ENCODE measurements around the gene OR52B6.
"Not testable (repeated sequence)": the region's sequence is repeated elsewhere in the genome, so short reads cannot be mapped to it uniquely, and the experiment has no call there.

Gene OR52B6

GRCh38 chr11:5580577-5580976, at the start of gene OR52B6:
Gene OR52B6, plus strand, starts transcription at chr11:5580877. Its CDS starts 0 bp downstream, at chr11:5580877.
- DNase-seq: no peak

DNA sequence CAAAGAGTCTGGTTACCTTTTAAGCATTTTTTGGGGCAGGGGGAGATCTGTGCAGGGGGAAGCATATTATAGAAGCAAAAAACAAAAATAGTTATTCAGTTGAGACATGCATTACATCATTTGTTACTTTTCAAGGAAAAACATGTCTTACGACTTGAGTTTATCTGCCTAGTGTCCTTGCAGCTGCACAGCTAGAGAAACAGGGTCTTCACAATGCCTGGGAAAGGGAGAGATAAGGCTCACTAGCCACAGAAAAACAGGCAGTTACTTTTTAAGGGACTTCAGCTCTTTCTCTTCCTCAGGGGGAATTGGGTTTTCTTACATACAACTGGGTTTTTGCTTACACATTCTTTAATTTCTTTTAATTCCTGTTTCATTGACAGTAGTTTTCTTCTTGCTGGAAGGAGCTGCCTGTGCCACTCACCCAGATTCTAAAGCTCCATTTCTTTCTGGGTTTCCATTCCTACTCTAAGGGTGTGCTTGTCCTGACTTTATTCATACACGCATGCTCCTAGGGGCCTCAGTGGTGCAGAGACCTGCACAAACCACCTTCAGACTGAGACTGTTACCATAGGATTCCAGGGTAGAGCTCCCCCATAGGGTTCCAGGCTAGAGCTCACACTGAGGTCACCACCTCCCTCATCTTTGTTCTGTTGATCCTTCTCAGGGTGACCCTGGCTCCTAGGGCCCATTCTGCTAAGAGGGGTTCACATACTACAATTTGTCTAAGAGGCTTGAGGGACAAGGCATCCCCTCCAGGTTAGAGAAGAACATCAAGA, 49.4 kb upstream of the OR52B6 start:
- DNase-seq: no peak

DNA sequence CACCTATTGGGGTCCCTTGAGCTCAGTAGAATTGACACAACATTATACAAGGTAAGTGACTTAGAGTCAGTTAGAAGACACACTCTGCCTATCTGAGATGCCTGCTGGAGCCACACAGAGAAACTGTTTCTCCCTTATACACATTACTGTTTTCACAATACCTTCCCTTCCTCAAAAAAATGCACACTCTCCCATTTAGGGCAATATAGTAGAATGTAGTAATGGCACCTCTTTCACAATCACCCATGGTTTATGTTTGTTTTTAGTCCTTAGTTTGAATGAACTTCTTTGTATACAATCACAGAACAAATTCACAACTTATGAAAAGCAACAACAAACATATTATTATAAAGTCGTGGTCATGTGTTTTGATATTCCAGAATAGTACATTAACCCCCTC, 46.6 kb upstream of the OR52B6 start:
- DNase-seq: no peak

DNA sequence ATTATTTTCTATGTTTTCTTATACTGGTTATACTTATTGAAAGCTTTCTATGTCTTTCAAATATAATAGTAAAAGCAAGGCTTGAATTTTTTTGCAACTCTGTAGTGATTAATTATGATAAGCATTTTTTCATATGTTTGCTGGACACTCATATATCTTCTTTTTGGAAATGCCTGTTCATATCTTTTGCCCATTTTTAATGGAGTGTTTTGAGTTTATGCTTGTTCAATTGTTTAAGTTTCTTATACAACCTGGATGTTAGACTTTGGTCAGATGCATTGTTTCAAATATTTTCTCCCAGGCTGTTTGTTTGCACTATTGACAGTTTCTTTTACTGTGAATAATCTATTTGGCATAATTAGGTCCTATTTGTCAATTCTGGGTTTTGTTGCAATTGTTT, 44.2 kb upstream of the OR52B6 start:
- DNase-seq: no peak

- DNase-seq: no peak
Observed at GRCh38 chr11:5541427-5541826, 39.2 kb upstream of the OR52B6 start.

DNA sequence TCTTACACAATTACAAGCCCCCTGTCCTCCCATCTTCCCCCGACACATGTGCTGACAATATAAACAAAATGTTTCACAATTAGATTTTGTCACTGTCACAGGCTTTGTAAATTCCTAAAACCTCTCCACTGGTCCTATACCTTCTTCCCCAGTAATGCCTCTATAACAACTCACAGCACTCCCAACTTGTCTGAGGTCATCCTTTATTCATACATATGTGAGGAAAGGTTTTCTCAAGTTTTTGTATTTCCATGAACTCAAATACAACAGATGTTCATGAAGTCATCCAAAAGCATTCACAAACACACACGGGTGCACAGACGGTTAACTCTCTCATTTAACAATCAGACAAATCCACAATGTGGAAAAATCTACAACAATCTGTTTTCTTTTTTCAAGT, 34.2 kb upstream of the OR52B6 start:
- no peak for DNase-seq

DNA sequence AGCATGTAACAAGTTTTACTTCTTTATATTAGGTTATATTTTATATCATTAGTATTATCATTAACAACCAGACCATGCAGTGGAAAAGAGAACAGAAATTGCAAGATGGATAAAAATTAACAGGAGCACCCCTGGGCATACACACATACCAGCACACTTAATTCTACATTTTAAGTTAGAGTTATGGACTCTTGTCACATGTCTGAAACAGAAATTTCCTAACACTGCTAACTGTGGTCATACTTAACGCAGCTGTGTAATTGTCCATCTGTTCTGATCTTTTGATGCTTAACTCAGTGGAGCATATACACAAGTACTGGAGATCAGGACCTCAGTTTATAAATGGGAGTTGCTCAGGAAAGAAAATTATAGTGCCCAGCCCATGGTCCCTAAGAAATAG, 32.7 kb upstream of the OR52B6 start:
- DNase-seq: no peak

- DNase-seq: no peak
Observed at GRCh38 chr11:5548440-5548839, 32.2 kb upstream of the OR52B6 start, which contains the start of gene OR52H1. Gene OR52H1, minus strand, starts transcription at chr11:5548540. Its CDS starts 3,035 bp downstream, at chr11:5545505.

DNA sequence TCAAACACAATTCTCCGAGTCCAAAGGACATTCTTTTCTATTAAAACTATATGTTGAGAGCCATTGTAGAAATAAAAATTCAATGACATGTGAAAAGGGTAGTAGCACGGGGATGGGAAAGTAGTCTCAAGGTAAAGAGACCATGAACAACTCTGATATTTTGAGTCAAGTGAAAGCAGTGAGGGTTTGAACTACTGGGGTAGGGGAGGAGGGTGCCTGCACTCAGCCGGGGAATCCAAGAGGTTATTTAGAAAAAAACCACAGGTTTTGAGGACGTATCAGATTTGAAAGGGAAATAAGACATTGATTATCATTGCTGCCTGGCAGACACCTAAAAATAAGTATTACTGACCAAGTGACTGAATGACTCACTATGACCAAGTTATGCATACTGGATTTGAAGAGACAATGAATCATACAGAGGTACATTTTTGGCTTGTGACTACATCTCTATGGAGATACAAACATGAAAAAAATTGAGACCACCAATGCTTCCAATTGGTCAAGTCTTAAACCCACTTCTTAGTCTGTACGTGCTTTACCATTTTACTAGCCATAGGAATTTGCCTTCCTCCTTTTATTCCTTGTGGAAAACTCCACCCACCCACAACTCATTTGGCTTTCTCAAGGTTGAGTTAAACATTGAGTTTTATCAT, 30.1 kb upstream of the OR52B6 start:
- DNase-seq: no peak

DNA sequence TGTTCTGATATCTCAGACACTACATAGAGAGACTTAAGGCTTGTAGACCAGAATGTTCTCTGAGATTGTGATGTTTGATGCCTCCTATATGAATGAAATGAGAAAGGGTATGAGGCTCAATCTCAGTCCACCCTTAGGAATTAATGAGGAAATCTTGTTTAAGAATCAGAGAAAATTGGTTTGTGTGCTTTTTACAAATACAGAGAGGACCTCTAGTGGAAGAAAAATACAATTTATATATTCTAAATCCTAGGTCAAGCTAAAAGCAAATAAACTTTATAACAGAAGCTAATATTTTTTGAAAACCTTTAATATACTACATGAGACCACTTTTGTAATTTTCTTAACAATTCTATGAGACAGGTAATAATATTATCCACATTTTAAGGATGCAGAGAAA, 27.3 kb upstream of the OR52B6 start:
- no peak for DNase-seq

DNA sequence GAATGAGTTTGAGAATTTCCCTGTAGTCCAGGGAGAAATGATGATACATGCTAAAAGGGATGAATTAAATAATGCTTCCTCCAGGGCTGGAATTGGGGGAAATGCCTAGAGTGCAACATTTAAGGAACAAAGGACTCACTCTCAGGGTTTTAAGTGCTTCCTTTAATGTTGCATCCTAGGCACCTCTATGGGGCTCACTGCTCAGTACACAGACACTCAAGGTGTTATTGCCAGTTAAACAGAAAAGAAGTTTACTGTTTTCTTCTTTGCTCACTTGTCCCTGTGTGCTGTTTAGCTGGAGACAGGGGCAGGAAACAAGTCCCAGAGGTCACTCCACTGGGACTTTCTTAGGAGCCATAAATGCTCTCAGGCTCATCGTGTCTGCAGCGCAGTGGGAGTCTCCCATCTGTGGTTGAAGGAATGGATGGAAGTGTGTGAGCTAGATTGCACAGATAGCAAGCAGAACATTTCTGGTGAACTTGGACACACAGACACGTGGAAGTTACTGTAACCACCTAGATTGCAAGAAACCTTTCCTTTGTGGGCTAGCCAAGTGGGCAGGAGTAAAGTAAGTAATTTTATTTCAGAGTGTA, 24.0 kb upstream of the OR52B6 start:
- no peak for DNase-seq

DNA sequence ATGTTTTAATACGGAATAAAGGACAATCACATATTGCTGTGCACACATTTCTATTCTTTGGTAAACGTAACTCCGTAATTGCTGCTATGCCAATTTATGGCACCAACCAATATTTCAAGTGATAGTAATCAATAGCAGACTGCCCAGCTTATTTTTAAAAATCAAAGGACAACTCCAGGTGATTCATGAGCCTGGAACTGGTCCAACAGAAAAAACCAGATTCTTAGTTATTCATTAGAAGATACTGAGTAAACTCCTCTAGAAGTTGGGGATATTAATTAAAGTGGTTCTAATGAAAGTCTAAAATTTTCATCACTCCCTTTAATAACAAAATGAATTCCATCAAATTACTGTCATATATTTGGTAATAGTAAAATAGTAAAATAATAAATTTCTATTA, 22.9 kb upstream of the OR52B6 start:
- no peak for DNase-seq

DNA sequence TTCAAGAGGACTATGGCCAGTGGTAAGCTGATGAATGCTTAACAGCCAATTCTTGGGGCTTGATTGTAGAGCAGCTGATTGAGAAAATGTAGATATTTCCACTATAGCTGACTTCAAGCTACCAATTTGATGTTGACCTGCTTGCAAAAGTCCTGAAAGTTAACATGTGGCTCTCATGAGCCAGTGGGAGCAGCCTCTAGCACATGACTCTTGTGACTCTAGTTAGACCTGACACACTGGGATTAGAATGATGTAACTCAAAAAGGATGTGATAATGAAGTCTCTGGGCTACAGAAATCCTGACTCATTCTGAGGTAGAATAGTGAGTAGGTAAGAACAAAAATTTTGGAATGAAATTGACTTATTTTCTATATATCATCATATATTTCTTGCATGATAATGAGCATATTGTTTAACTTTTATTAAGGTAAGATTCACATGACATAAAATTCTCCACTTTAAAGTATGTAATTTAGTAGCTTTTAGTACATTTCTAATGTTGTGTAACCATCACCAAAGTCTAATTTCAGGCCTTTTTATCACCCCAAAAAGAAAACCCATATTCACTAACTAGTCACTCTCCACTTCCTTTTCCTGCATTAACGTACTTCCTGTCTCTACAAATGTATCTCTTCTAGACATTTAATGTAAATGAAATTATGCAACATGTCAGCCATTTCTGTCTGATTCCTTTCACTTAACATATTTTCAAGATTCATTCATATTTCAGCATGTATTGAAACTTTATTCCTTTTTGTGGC, 16.2 kb upstream of the OR52B6 start:
- DNase-seq: no peak

DNA sequence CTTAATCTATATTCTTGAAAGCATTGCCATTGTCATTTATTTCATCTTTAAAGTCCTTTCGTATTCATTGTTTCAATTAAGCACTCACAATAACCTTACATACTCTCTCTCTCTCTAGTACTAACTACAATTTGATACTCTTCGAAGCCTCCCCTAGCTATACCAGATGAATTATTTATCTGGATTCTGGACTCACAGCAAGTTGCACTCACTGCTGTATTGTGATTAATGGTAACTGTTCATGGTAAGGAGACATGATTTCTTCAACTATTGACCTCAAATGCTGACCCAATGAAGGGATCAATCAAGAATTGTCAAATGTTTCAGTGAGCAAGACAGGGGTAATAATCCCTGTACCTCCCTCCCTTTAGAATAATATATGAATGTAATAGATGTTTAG, 6.0 kb upstream of the OR52B6 start:
- DNase-seq: no peak

DNA sequence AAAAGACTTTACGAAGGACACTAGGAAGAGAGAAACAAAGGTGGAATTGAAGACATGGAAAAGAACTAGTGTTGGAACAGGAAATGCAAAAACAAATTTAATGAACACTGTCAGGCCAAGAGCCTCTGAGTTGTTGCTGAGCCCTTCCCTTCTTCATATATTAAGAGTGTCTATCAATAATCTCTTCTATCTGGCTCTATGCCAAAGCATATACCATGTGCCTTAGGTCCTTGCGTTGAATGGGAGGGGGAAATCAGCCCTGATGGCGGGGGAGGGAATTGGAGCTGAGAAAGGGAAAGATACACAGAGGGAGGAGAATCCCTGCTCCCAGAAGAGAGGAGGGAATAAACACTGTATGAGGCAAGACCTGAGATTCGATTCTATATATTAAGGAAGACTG, 5.5 kb upstream of the OR52B6 start:
- no peak for DNase-seq

DNA sequence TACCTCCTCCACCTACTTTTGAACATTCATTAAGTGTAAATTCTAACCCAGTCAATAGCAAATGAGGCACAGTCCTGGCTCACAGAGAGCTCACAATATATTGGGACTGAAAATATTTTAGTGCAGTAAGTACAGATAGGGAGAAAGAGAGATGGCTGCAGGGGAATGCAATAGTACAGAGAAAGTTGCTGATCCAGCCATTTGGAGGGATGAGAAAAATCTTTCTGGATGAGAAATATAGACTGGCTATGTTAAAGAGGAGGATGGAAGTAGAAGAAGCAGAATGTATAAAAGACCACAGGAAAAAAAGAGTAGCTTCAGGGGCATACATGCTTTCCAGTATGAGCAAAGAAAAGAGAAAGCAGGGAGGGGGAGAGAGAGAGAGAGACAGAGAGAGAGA, 3.6 kb upstream of the OR52B6 start:
- DNase-seq: no peak

GRCh38 chr11:5581014-5581413, 337 bp downstream of the OR52B6 start:
- no peak for DNase-seq

DNA sequence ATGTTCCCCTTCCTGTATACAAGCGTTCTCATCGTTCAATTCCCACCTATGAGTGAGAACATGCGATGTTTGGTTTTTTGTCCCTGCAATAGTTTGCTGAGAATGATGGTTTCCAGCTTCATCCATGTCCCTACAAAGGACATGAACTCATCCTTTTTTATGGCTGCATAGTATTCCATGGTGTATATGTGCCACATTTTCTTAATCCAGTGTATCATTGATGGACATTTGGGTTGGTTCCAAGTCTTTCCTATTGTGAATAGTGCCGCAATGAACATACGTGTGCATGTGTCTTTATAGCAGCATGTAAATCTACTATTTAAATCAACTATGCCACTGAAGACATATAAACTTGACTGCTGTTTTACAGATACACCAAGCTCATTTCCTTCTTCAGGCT, 3.8 kb downstream of the OR52B6 start:
- DNase-seq: not testable (repeated sequence)

GRCh38 chr11:5589906-5590305, 9.2 kb downstream of the OR52B6 start:
- not testable (repeated sequence) for DNase-seq

GRCh38 chr11:5591613-5592012, 10.9 kb downstream of the OR52B6 start:
- no peak for DNase-seq

DNA sequence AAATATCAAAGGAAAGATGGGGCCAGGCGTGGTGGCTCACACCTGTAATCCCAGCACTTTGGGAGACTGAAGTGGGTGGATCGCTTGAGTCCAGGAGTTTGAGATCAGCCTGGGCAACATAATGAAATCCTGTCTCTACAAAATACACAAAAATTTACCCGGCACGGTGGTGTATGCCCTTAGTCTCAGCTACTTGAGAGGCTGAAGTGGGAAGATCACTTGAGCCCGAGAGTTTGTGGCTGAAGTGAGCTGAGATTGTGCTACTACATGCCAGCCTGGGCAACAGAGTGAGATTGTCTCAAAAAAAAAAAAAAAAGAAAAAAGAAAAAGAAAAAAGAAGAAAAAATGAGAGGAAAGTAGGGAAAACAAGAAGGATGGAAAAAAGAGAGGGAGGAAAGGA, 11.9 kb downstream of the OR52B6 start:
- DNase-seq: no peak

DNA sequence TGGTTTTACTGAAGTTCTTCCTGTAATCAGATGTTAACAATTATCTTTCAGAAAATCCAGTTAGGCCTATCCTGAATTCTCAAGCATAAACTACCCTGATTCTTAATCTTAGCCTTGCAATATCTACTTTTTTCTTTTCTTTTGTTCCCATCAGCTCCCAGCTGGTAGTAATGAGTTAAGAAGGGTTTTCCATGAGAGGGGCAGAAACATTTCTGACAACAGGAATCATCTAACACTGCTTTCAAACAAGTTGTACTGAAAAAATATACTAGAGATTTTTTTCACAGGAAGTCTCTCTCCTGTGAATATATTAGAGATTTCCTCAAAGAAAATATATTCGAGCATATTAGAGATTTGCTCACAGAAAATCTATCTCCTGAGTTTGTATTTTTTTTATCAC, 12.5 kb downstream of the OR52B6 start:
- DNase-seq: no peak

- DNase-seq: no peak
Observed at GRCh38 chr11:5596607-5597201, 16.0 kb downstream of the OR52B6 start, which contains the start of gene TRIM6. Gene TRIM6, plus strand, starts transcription at chr11:5596637. Its CDS starts 261 bp downstream, at chr11:5596898.

Measured in NCI-H1048 (cell line).